GM21447 (cell line): ENCODE data around the gene TTLL10.
A peak's percentile ranks its signal among the peaks of the same experiment; 100 is the strongest.

Source experiments
- ATAC-seq: cut with Tn5 transposase; IDR thresholded peaks from one replicate; pipeline ENCODE4 v1.9.1; 2021; ENCODE audit not compliant: unreplicated experiment

The TTLL10 gene

DNA sequence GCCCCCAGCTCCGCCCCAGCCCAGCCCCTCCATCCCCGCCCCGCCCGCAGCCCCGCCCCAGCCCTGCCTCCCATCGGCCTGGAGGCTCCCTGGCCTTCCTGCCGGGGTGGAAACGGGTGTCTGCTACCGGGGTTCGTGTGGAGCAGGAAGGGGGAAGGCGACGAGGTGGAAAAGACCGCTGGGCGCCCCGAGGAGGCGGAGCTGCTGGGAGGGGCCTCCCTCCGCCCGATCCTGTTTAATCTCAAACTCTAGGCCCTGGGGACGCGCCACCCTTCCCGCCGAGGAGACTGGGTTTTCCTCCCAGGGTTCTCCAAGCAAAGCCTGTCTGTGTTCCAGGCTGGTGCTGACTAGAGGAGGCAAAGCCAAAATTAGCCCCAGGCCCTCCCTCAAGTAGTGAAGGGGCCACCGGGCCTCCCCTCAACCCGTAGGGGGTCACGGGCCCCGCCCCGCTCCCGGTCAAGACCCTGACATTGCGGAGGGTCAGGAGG is 16.2 kb upstream of the TTLL10 start:
- ATAC-seq = peak; percentile 71

DNA sequence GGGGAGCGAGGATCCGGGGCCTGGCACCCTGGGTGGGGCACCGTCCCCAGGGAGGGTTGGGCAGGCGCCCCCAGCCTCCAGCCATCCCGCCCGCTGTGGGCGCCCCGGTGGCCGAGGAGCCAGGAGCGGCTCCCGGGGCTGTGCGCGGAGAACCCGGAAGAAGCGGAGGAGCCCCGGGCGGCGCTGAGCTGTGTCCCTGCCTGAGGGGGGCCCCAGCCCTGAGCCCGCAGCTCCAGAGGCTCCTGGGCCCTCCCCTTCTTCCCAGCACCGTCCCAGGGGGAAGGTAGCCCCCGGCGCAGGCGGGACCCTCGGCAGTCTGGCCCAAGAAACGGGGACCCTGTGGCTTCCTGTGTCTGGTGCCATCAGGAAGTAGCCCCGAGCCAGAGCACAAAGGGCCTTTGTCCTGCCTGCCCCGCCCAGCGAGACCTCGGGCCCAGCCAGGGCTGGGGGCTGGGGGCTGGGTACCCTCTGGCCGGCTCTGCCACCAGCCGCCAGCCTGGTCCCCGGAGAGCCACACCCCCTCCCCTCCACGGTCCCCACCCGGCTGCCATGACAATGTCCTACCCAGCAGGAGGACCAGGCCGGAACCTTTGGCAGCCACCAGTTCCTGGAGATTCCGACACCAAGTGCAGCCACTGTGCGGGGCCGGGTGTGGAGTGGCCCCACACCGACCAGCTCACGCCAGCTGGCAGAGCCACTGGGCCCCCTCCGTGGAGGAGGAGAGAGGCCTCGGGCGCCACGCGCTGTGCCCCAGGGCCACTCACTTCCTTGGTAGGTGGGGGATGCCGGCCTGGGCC is 15.6 kb upstream of the TTLL10 start:
- peak; percentile 37 for ATAC-seq

DNA sequence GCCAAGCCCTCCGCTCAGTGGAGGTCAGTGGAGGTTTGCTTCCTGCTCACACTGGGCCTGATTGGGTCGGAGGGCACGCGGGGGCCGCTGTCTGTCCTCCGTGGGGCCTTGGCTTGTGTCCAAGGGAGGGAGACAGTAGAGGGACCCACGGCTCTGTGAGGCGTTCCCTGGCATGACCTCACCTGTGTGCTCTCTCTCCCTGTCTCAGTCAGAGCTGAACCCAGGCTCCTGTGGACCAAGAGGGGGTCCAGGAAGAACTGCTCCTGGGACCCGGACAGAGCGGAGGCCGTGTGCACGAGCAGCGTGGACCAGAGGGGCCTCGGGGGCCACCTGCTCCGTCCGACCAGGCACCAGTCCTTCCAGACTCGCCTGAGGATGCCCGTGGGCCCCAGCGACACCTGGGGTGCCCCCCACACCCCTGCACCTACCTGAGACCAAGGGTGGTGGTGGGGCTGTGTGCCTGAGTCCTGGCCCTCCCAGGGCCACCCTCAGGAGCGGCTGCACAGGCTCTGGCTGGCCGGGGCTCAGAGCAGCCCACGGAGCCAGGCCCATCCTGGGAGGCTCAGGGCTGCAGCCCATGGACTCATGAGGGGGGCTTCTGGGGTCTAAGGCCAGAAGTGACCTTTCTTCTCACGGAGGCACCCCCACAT is 13.3 kb upstream of the TTLL10 start:
- ATAC-seq = no peak

DNA sequence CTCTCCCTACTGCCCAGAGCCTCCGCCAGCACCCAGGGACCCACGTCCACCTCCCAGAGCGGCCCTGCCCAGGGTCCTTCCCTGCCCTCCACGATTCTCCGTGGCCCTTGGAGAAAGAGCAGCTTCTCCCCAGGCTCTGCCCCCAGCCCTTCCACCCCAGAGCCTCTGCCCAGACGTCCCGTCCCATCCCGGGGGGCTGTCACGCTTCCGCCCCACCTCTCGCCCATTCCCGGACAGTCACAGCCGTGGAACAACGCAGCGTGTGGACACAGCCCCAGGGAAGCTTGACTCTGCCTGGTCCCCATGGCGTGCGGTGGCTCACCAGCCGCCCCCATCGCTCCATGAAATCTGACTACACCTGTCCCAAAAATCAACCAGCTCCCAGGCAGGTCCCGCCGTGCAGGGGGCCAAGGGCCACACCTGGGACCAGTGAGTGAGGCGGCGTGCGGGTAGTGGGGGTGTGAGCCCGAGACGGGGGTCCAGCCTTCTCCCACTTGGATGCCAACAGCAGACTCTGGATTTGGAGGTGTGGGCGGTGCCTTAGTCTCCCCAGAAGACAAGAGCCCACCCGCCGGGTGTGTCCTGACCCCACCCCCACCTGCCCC is 12.5 kb upstream of the TTLL10 start:
- ATAC-seq = no peak

DNA sequence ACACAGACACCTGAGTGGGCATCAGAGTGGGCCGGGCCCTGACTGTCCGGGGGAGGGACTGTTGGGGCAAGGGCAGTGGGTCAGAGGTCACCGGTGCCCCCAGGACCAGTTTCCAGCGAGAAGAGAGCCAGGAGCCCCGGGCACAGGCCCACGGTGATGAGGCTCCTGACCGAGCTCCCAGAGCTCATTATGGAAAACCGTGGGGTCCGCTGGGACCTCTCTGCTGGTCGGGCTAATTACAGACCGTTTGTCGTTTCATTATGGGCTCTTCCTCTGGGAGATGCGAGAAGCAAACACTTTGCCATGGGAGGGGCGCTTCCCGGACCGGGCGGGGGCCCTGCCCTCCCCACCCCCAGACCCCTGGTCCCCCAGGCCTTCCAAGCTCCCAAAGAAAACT is 12.0 kb upstream of the TTLL10 start:
- no peak for ATAC-seq

DNA sequence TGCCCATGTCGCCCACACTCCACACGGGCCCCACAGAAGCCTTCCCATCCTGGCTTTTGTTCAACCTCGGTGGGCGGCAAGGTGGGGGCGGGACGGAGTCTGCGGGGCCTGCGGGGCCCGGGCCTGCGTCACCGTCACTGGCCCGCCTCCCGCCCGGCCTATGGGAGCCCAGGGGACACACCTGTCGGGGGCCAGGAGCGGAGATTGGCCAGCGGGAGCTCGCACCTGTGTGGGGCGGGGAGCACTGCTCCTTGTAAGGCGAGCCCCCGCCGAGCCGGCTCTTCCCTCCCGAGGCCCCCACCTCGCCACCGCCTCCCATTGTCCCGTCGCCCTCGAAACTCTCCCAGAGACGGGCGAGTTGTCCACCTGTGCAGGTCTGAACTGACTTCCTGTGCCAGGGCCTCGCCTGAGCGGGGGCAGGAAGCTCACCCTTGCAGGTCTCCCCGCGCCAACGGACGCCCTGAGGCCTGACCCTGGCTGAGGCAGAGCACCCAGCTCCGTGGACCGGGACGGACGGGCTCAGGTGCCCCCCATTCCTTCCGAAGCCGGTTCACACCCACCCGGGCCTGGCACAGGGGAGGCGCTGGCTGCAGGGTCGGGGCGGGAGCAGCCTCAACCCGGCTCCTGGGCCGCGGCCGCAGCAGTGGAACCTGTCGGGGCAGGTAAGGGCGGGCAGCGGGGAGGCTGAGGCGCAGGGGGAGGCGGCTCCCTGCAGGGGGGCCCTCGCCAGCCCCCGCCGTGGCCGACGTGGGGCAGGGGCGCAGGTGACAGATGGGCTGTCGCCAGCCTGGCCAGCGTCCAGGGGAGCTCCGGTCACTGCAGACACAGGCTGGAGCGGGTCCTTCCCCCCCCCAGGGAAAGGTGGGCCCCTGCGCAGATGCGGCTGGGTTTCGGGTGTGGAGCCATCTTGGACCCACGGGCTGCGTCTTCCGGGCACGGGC is 10.8 kb upstream of the TTLL10 start:
- ATAC-seq = no peak

DNA sequence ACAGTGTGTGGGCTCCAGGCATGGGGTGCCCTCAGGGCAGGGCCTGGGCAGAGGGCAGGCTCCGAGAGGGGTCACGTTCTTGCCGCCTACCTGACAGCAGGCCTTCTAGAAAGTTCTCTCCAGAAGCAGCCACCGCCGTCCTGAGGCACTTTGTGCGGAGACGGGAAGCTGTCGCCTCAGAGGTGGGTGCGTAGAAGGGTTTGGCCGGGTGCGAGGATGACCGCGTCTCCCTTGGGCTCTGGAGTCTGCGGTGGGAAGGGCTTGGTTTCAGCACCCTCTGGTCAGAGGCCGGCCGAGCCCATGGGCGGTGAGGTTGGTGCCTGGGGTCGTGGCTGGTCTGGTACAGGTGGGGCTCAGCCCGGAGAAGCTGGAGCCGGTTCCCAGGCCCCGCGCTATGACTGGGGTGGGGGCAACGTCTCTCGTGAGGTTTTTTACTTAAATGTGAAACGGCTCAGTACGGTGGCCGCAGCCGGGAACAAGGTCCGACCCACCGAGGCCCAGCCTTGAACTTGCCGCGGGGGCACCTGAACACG is 10.1 kb upstream of the TTLL10 start:
- ATAC-seq = no peak

DNA sequence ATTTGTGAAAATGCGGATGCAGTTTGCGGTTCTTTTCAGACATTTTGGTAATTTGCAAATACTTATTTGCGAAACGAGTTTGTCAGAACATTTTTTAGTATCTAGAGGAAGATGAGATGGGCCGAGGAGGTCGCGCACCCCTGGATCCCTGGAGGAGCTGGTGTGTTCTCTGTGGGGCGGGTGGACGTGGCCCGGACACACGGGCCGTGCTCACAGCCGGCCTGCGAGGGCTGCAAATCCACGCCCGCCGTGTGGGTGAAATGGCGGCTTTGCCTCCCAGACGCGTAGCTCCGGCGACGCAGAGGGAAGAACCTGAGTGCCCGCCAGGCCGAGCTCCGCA is 9.3 kb upstream of the TTLL10 start:
- no peak for ATAC-seq

DNA sequence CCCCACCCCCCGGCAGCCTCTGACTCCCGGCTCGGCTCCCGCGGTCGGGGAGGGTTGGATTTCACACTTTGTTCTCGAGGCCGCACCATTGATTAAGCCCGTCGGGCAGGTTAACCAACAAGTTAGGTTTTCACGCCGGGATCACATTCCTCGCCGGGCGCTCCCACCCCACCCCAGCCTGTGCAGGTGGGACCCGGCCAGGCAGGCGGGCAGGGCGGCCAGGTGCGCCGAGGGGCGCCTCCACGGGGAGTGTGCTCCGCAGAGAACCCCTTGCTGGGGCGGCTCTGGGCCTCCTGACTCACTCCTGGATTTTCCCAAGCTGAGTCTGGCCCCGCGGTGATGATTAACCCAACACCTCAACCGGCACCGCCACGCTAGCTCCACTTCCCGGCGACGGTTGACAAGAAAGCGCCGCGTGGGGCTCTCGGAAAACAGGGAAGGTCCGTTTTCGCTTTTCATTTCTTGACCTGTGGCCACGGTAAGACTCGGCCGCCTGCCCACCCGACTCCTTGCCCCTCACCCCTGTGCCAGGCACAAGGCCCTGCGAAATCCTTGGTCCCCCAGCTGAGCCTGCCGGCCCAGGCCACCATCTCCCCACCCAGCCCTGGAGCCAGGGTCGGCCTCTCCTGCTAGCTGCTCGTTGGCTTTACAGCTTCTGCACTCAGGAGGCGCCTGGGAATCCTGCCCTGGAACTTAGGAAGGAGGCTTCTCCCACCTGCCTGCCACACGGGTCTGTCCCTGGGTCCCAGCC is 8.8 kb upstream of the TTLL10 start:
- no peak for ATAC-seq

DNA sequence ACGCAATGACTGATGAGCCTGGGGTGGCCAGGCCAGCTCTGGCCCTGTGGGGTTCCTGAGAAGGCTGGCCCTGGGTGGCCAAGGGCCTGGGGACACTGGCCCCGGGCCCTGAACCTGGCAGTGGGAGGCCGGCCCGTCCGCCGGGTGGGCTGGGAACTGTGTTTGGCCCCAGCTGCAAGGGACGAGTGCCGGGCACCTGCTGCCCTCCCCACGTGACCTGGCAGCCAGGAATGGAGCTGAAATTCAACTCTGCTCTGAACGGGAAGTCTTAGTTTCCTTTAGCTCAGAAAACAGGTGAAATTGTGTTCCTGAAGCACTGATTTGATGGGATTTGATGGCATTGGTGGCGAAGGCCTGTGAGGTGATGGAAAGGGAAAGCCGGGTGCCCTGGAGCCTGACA is 8.2 kb upstream of the TTLL10 start:
- ATAC-seq = no peak

DNA sequence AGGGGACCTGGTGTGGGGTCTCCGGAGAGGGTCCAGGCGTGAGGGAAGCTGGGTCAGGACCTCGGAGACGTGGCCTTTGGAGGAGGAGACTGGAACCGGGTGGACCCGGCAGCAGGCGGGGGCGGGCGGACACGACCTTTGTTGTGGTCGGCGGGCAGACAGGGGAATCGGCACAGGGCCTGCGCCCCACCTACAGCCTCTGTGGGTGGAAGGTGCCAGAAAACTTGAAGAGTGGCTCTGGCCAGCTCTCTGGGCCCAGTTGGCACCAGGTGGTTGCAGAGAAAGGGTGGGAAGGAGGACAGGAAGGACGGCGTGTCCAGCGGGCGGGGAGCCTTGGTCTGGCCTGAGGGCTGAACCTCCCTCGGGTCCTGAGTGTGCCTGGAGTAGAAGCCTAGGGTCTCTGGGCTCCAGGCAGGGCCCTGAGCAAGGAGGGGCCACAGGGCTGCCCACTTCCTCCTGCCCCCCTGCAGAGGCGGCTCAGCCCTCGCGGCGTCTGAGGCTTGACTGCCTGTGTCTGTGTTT is 7.7 kb upstream of the TTLL10 start:
- ATAC-seq = no peak

DNA sequence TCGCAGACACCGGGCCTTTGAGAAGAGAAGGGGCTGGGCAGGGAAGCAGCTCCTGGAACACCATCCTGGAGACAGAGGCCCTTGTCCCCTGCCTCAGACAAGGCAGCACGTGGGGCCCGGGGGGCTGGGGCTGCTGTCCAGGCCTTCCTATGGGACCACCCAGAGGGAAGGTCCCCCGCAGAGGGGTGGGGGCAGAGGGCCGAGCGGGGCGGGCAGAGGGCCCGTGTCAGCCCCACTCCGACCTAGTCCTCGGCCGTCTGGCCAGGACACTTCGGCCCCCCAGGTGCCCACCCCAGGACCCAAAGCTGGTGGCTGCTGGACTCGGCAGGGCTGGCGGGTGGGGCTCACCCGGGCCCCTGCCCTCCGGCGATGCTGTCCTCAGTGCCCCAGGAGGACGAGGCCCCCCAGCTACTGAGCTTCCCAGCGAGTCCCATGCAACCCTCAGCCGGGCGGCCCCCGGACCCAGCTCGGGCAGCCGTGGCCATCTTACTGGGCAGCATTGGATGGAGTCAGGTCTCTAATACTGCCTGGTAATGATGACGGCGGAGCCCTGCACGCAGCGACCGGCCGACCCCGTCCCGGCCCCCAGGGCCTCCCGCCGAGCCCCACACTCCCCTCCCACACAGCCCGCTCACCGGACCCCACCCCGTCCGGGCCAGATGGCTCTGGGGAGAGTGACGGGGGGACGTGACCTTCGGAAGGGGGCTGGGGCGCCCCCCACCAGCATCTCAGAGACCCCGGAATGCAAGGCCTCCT is 6.9 kb upstream of the TTLL10 start:
- ATAC-seq = no peak

DNA sequence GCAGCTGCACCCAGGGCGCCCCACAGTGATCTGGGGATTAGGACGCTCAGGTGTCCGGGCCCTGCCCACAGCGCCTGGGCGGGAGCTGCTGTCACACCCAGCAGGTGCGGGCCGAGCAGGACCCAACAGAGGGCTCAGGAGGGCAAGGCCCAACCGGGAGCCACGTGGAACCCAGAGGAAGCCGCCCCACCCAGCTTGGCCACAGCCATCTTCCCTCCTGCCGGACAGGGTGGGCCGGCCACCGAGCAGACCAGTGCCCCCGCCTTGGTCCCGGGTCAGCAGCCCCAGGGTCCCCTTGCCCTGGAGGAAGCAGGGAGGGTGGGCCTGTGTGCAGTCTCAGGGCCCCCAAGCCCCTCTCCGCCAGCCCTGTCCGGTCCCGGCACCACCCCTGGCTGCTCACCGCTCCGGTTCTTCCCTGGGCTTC is 6.3 kb upstream of the TTLL10 start:
- no peak for ATAC-seq

DNA sequence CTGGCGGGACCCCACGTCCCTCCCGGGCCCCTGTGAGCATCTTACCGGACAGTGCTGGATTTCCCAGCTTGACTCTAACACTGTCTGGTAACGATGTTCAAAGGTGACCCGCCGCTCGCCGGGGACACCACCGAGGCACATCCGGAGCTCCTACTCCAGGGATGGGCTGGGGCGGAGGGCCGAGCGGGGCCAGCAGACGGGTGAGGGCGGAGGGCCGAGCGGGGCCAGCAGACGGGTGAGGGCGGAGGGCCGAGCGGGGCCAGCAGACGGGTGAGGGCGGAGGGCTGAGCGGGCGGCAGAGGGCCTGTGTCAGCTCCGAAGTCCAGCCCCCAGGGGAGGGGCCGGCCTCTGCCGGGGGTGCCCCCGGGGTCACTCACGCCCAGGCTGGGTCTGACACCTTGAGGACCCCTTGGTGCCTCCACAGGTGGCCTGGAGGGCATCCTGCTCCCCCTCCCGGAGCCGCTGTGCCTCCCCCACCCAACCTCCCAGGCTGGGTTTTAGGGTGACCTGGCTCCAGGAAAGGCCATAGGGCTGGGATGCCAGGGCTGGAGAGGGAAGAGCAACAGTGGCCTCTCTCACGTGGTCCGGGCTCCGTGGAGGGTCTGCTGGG is 5.7 kb upstream of the TTLL10 start:
- no peak for ATAC-seq

DNA sequence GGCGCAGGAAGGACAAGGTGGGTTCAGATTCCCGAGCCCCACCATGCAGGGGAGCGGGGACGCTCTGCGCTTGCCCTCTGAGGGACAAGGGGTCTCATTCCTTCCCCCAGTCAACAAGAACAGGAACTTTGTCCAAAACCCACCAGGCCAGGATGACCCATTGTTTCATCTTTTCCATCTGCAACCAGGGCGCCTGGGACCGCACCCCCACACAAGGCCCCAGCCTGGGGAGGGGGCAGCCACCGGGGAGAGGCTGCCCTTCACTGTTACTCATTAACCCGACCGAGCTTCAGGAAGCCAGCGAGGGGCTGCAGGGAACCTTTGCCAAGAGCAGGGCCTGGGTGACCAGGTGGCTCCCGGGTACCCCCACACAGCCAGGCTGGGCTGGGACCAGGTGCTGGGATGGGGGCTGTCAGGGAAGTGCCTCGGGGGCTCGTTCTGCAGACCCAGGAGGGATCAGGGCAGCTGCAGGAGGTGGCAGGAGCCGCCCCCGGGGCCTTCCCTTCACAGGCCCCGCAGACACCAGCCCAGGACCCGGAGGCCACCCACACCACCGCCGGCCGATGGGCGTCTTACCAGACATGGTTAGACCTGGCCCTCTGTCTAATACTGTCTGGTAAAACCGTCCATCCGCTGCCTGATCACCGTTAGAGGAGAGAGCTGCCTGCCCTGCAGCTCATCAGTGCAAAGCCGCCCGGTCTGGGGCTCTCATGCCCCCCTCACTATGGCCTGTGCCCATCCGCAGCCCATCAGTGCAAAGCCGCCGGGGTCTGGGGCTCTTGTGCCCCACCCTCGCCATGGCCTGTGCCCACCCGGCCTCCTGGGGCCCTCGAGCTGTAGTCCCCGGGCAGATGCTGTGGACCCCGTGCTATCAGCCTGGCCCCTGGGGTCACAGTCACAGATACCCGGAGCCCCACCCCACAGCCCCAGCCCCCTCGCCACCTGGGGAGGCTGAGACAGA is 4.9 kb upstream of the TTLL10 start:
- no peak for ATAC-seq

DNA sequence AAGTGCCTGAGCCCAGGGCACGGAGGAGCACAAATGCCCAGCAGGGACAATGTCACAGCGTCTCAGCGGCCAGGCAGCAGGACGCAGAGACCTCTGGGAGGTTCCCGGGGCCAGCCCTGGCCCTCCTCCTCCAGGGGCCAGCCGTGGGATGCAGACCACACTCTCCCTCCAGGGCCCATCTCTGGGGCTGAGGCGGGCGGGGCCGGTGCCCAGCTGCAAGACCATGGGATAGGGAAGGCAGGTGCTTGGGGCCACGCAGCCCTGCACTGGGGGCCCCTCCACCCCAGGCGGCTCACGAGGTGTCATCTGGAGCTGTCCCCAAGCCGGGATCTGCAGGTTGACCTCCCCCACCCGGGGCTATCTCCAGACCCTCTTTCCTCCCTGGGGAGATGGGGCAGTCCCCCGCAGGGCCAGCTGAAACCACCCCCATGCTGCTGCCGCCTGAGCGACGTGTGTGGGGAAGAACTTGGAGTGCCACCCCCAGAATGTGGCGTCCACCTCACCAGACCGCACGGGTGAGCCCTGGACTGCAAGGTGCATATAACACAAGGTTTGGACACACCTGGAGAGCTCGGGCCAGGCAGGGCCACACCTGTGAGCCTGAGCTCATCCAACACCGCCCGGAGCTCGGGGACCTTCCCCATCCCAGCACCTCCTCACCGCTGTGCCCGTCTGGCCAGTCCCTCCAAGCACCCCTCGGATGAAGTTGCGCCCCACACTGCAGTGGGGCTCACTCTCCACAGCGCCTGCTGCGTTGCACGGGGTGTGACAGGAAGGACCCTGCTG is 4.1 kb upstream of the TTLL10 start:
- no peak for ATAC-seq
